Measurements from ENCODE around the gene SUN5. TPM values are rescaled to one million over a fixed set of nuclear protein-coding genes. Genes with fewer than 3 reads are reported as not detected.
"Not testable (repeated sequence)": the region's sequence is repeated elsewhere in the genome, so short reads cannot be mapped to it uniquely, and the experiment has no call there.

Gene SUN5
- total RNA-seq = not detected
- long read RNA-seq, donor 1 = 0 reads
- long read RNA-seq, donor 2 = 0 reads

GRCh38 chr20:33004141-33004751 lies at the start of gene SUN5:
SUN5 (minus strand) TSS chr20:33004433; CDS start chr20:33004340, 93 bp downstream.
- no peak for TF ChIP-seq CTCF (IDR thresholded peaks at IDR 0.05)
- DNase-seq = no peak
- intact Hi-C loops (cut with DNase I, micrococcal nuclease) = no loop called here
- Histone ChIP-seq H3K36me3 (ENCODE audit: low read depth) (no peaks in the 10 kb centered on the region), H3K4me1 (ENCODE audit: low read depth) (no peaks in the 10 kb centered on the region), H3K4me3 (no peak within 1 kb of the TSS), H3K9me3 (no peaks in the 10 kb centered on the region)
- no peak for ATAC-seq

GRCh38 chr20:33053291-33054106 lies 49.3 kb upstream of the SUN5 start, which contains the start of gene BPIFB3:
BPIFB3 (plus strand) TSS chr20:33053903; CDS start chr20:33055436, 1,533 bp downstream.
- intact Hi-C loops (cut with DNase I, micrococcal nuclease) = no loop called here
- ATAC-seq = no peak
- no peak for DNase-seq
- no peak within 1 kb of the TSS for H3K4me3 ChIP-seq
- H3K9me3 ChIP-seq = no peaks in the 10 kb centered on the region
- no peaks in the 10 kb centered on the region for H3K36me3 ChIP-seq (ENCODE audit: low read depth)
- no peak for TF ChIP-seq CTCF (IDR thresholded peaks at IDR 0.05)
- H3K4me1 ChIP-seq (ENCODE audit: low read depth) = no peaks in the 10 kb centered on the region

- H3K4me3 ChIP-seq = no peak overlapping the region
- DNase-seq (no peak), ATAC-seq (no peak)
- no peak for TF ChIP-seq CTCF (IDR thresholded peaks at IDR 0.05)
- intact Hi-C loops (cut with DNase I, micrococcal nuclease) = no loop called here
- H3K4me1 ChIP-seq (ENCODE audit: low read depth) = no peaks in the 10 kb centered on the region
- H3K36me3 ChIP-seq (ENCODE audit: low read depth) = no peaks in the 10 kb centered on the region
- H3K9me3 ChIP-seq = peaks cover 3% of the 10 kb centered on the region
Measured at GRCh38 chr20:33051333-33051732, 47.1 kb upstream of the SUN5 start.

GRCh38 chr20:33046412-33046811 lies 42.2 kb upstream of the SUN5 start:
- Histone ChIP-seq H3K9me3 (peaks cover 22% of the 10 kb centered on the region), H3K4me3 (no peak overlapping the region), H3K4me1 (ENCODE audit: low read depth) (no peaks in the 10 kb centered on the region), H3K36me3 (ENCODE audit: low read depth) (no peaks in the 10 kb centered on the region)
- no peak for ATAC-seq
- TF ChIP-seq CTCF (IDR thresholded peaks at IDR 0.05) = no peak
- DNase-seq = no peak
- intact Hi-C loops (cut with DNase I, micrococcal nuclease) = no loop called here

- intact Hi-C loops (cut with DNase I, micrococcal nuclease); H3K36me3 ChIP-seq (ENCODE audit: low read depth); ATAC-seq; H3K4me3 ChIP-seq; DNase-seq; H3K4me1 ChIP-seq (ENCODE audit: low read depth): not testable (repeated sequence)
- H3K9me3 ChIP-seq = peaks cover 22% of the 10 kb centered on the region
Measured at GRCh38 chr20:33045129-33045721, 41.0 kb upstream of the SUN5 start.

- Histone ChIP-seq H3K36me3 (ENCODE audit: low read depth) (no peaks in the 10 kb centered on the region), H3K9me3 (peaks cover 22% of the 10 kb centered on the region), H3K4me1 (ENCODE audit: low read depth) (no peaks in the 10 kb centered on the region), H3K4me3 (no peak overlapping the region)
- no peak for ATAC-seq
- no peak for TF ChIP-seq CTCF (IDR thresholded peaks at IDR 0.05)
- intact Hi-C loops (cut with DNase I, micrococcal nuclease) = no loop called here
- no peak for DNase-seq
Measured at GRCh38 chr20:33043731-33044181, 39.5 kb upstream of the SUN5 start.

Data from mucosa of descending colon (tissue), 3 donors.